ENCODE results near the gene GGACT. TPM values are rescaled to one million over a fixed set of nuclear protein-coding genes. Genes with fewer than 3 reads are reported as not detected.

GGACT gene
- total and polyA plus RNA-seq, 2 experiments from 2014 or later, result 0.24 to 1.0 TPM

DNA sequence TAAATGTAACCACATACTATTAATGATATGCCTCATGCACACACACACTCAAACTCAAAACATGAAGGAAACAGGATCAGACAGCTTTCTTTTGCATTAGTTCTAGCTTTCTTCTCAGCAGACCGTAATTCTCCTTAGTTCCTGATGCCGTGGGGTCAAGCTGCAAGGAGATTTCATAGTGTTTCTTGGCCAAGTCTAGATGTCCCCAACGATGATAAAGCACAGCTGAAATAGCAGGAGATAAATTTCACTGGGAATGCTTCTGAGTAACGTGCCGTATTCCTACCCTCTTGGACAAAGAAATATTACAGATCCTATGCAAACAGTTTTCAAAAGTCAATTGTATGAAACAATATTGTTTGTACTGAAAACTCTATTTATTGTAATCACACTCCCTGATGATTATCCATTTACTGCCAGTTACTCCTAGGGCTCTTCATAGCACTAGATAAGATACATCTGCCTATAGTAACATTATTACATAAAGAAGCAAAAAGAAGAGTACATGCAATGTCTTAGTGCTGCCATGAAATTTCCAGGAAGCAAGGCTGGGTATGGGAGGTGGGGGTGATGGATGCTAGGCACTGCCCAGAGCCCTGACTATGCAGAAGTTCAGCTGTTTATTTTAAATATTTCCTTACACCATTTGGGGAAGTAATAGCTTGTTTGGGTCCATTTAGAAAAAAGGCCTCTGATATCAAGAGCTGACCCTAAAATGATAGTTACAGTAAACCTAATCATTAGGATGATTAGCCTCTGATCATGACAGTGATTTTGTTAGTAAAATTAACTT, 16.5 kb upstream of the GGACT start:
- Mint-ChIP-seq H3K4me3 (no peak overlapping the region), H3K4me1 (no peaks in the 10 kb centered on the region), H3K27me3 (ENCODE audit: insufficient read depth, low read depth, poor library complexity) (no peaks in the 10 kb centered on the region), H3K36me3 (ENCODE audit: low read depth) (peaks cover 2% of the 10 kb centered on the region), H3K9me3 (no peaks in the 10 kb centered on the region), H3K27ac (no peak overlapping the region)
- Histone ChIP-seq H2AFZ (no peak overlapping the region), H3K36me3 (ENCODE audit: insufficient read depth) (no peaks in the 10 kb centered on the region; the same call in 1 of the 2 replicates), H3K4me1 (ENCODE audit: insufficient read depth) (no peaks in the 10 kb centered on the region; the same call in 1 of the 2 replicates), H4K20me1 (replicated peaks; ENCODE audit: insufficient read depth) (no peaks in the 10 kb centered on the region), H3K4me3 (no peak overlapping the region), H3K27ac (ENCODE audit: low read depth) (no peak overlapping the region), H3K4me2 (no peak overlapping the region), H3K9me2 (ENCODE audit: insufficient read depth) (no peaks in the 10 kb centered on the region), H3F3A (replicated peaks; ENCODE audit: low read depth) (peaks cover 4% of the 10 kb centered on the region; the same call in 1 of the 2 replicates), H3K27me3 (ENCODE audit: insufficient read depth) (no peaks in the 10 kb centered on the region), H3K79me2 (replicated peaks; ENCODE audit: insufficient read depth) (no peaks in the 10 kb centered on the region)
- ATAC-seq (no peak), DNase-seq (ENCODE audit: low spot score) (no peak)
- TF ChIP-seq, protein P1, sequence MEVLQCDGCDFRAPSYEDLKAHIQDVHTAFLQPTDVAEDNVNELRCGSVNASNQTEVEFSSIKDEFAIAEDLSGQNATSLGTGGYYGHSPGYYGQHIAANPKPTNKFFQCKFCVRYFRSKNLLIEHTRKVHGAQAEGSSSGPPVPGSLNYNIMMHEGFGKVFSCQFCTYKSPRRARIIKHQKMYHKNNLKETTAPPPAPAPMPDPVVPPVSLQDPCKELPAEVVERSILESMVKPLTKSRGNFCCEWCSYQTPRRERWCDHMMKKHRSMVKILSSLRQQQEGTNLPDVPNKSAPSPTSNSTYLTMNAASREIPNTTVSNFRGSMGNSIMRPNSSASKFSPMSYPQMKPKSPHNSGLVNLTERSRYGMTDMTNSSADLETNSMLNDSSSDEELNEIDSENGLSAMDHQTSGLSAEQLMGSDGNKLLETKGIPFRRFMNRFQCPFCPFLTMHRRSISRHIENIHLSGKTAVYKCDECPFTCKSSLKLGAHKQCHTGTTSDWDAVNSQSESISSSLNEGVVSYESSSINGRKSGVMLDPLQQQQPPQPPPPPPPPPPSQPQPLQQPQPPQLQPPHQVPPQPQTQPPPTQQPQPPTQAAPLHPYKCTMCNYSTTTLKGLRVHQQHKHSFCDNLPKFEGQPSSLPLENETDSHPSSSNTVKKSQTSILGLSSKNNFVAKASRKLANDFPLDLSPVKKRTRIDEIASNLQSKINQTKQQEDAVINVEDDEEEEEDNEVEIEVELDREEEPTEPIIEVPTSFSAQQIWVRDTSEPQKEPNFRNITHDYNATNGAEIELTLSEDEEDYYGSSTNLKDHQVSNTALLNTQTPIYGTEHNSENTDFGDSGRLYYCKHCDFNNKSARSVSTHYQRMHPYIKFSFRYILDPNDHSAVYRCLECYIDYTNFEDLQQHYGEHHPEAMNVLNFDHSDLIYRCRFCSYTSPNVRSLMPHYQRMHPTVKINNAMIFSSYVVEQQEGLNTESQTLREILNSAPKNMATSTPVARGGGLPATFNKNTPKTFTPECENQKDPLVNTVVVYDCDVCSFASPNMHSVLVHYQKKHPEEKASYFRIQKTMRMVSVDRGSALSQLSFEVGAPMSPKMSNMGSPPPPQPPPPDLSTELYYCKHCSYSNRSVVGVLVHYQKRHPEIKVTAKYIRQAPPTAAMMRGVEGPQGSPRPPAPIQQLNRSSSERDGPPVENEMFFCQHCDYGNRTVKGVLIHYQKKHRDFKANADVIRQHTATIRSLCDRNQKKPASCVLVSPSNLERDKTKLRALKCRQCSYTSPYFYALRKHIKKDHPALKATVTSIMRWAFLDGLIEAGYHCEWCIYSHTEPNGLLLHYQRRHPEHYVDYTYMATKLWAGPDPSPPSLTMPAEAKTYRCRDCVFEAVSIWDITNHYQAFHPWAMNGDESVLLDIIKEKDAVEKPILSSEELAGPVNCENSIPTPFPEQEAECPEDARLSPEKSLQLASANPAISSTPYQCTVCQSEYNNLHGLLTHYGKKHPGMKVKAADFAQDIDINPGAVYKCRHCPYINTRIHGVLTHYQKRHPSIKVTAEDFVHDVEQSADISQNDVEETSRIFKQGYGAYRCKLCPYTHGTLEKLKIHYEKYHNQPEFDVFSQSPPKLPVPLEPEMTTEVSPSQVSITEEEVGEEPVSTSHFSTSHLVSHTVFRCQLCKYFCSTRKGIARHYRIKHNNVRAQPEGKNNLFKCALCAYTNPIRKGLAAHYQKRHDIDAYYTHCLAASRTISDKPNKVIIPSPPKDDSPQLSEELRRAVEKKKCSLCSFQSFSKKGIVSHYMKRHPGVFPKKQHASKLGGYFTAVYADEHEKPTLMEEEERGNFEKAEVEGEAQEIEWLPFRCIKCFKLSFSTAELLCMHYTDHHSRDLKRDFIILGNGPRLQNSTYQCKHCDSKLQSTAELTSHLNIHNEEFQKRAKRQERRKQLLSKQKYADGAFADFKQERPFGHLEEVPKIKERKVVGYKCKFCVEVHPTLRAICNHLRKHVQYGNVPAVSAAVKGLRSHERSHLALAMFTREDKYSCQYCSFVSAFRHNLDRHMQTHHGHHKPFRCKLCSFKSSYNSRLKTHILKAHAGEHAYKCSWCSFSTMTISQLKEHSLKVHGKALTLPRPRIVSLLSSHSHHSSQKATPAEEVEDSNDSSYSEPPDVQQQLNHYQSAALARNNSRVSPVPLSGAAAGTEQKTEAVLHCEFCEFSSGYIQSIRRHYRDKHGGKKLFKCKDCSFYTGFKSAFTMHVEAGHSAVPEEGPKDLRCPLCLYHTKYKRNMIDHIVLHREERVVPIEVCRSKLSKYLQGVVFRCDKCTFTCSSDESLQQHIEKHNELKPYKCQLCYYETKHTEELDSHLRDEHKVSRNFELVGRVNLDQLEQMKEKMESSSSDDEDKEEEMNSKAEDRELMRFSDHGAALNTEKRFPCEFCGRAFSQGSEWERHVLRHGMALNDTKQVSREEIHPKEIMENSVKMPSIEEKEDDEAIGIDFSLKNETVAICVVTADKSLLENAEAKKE (CRISPR knock-in tag; IDR thresholded peaks at IDR 0.05), result no peak
- no peak for TF ChIP-seq ZNF331 (CRISPR knock-in tag; IDR thresholded peaks at IDR 0.05; ENCODE audit: low read depth)
- TF ChIP-seq JUNB (IDR thresholded peaks at IDR 0.05; ENCODE audit: unreplicated experiment), result no peak
- no peak for TF ChIP-seq ETS1 (IDR thresholded peaks at IDR 0.05)
- no peak for TF ChIP-seq NANOG (IDR thresholded peaks at IDR 0.05; ENCODE audit: borderline replicate concordance)
- TF ChIP-seq POLR2AphosphoS5 (IDR thresholded peaks at IDR 0.05; ENCODE audit: low read depth), result no peak
- TF ChIP-seq CTCF (conservative IDR thresholded peaks at IDR 0.05; ENCODE audit: low read depth in 2 of 2), result no peak
- TF ChIP-seq CREB1 (CRISPR knock-in tag; IDR thresholded peaks at IDR 0.05; ENCODE audit: low read depth), result no peak
- TF ChIP-seq STAT1 (IDR thresholded peaks at IDR 0.05; ENCODE audit: unreplicated experiment), result no peak
- no peak for TF ChIP-seq EZH2phosphoT487 (IDR thresholded peaks at IDR 0.05; ENCODE audit: unreplicated experiment)
- TF ChIP-seq, protein P2, sequence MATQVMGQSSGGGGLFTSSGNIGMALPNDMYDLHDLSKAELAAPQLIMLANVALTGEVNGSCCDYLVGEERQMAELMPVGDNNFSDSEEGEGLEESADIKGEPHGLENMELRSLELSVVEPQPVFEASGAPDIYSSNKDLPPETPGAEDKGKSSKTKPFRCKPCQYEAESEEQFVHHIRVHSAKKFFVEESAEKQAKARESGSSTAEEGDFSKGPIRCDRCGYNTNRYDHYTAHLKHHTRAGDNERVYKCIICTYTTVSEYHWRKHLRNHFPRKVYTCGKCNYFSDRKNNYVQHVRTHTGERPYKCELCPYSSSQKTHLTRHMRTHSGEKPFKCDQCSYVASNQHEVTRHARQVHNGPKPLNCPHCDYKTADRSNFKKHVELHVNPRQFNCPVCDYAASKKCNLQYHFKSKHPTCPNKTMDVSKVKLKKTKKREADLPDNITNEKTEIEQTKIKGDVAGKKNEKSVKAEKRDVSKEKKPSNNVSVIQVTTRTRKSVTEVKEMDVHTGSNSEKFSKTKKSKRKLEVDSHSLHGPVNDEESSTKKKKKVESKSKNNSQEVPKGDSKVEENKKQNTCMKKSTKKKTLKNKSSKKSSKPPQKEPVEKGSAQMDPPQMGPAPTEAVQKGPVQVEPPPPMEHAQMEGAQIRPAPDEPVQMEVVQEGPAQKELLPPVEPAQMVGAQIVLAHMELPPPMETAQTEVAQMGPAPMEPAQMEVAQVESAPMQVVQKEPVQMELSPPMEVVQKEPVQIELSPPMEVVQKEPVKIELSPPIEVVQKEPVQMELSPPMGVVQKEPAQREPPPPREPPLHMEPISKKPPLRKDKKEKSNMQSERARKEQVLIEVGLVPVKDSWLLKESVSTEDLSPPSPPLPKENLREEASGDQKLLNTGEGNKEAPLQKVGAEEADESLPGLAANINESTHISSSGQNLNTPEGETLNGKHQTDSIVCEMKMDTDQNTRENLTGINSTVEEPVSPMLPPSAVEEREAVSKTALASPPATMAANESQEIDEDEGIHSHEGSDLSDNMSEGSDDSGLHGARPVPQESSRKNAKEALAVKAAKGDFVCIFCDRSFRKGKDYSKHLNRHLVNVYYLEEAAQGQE (IDR thresholded peaks at IDR 0.05; ENCODE audit: unreplicated experiment), result no peak
- TF ChIP-seq EZH2 (IDR thresholded peaks at IDR 0.05; ENCODE audit: low read depth, unreplicated experiment), result no peak
- TF ChIP-seq ZNF114 (CRISPR knock-in tag; IDR thresholded peaks at IDR 0.05), result no peak

All from GM23338 (cell line).